ENCODE results near the gene TBC1D25. TPM values are rescaled to one million over a fixed set of nuclear protein-coding genes. Genes with fewer than 3 reads are reported as not detected.
"Not testable (repeated sequence)": the region's sequence is repeated elsewhere in the genome, so short reads cannot be mapped to it uniquely, and the experiment has no call there.

Gene TBC1D25
- total RNA-seq, 1 donor from 2014 or later: 14.6 TPM

DNA sequence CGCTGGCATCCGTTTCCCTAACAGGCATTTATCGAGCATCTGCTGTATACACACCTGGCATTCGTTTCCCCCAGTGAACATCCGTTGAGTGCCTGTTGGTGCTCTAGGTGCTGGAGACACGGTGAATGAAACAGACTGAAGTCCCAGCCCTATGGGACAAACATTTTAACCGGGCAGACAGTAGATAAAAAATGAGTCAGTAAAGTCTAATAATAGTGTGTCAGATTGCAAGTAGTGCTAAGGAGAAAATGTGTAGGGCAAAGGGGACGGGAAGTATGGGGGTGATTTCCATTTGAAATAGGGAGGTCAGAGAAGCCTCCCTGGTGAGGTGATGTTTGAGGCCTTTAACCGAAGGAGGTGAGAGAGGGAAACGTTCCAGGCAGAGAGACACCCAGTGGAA, 23.2 kb upstream of the TBC1D25 start:
- no peak for DNase-seq
- Histone ChIP-seq H3K4me1 (no peaks in the 10 kb centered on the region), H3K4me3 (no peak overlapping the region), H3K27me3 (no peaks in the 10 kb centered on the region), H3K27ac (no peak overlapping the region), H3K9me3 (no peaks in the 10 kb centered on the region), H3K36me3 (no peaks in the 10 kb centered on the region)
- intact Hi-C loops (cut with DNase I): no loop called here
- TF ChIP-seq, protein P1, sequence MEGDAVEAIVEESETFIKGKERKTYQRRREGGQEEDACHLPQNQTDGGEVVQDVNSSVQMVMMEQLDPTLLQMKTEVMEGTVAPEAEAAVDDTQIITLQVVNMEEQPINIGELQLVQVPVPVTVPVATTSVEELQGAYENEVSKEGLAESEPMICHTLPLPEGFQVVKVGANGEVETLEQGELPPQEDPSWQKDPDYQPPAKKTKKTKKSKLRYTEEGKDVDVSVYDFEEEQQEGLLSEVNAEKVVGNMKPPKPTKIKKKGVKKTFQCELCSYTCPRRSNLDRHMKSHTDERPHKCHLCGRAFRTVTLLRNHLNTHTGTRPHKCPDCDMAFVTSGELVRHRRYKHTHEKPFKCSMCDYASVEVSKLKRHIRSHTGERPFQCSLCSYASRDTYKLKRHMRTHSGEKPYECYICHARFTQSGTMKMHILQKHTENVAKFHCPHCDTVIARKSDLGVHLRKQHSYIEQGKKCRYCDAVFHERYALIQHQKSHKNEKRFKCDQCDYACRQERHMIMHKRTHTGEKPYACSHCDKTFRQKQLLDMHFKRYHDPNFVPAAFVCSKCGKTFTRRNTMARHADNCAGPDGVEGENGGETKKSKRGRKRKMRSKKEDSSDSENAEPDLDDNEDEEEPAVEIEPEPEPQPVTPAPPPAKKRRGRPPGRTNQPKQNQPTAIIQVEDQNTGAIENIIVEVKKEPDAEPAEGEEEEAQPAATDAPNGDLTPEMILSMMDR (IDR thresholded peaks at IDR 0.05): no peak
- no peak for ATAC-seq

DNA sequence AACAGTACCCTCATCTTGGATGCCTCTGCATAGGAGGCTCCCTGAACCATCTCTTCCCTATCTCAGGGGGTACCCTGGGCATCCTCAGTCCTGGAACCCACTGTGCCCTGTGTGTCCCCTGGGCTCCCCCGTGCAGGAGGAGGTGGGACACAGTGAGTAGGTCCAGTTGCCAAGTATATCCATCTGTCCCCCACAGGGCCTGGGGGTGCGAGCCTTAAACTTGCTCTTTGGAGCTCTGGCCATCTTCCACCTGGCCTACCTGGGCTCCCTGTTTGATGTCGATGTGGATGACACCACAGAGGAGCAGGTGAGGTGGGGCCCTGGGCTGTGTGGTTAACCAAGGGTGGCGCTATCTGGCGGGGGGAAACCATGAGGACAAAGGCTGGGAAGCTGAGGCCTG, 22.5 kb upstream of the TBC1D25 start:
- DNase-seq (no peak), ATAC-seq (no peak)
- Histone ChIP-seq H3K4me3 (no peak overlapping the region), H3K36me3 (no peaks in the 10 kb centered on the region), H3K4me1 (no peaks in the 10 kb centered on the region), H3K27me3 (no peaks in the 10 kb centered on the region), H3K9me3 (no peaks in the 10 kb centered on the region), H3K27ac (no peak overlapping the region)
- intact Hi-C loops (cut with DNase I): no loop called here
- TF ChIP-seq, protein P1 (IDR thresholded peaks at IDR 0.05): no peak

DNA sequence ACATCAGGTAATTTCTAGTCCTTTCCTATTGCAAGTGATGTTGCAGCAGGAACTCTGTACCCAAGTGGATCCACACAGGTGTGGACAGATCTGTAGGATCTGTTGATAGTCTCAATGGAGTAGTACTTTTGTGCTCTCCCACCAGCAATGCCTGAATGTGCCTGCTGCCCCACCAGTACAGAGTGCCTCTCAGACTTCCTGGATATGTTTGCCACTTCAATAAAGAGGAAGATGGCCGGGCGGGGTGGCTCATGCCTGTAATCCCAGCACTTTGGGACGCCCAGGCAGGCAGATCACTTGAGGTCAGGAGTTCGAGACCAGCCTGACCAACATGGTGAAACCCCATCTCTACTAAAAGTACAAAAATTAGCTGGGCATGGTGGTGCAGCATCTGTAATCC, 20.0 kb upstream of the TBC1D25 start:
- H3K9me3 ChIP-seq; H3K27ac ChIP-seq; H3K4me1 ChIP-seq; H3K4me3 ChIP-seq; DNase-seq; ATAC-seq; H3K36me3 ChIP-seq; H3K27me3 ChIP-seq; intact Hi-C loops (cut with DNase I): not testable (repeated sequence)

DNA sequence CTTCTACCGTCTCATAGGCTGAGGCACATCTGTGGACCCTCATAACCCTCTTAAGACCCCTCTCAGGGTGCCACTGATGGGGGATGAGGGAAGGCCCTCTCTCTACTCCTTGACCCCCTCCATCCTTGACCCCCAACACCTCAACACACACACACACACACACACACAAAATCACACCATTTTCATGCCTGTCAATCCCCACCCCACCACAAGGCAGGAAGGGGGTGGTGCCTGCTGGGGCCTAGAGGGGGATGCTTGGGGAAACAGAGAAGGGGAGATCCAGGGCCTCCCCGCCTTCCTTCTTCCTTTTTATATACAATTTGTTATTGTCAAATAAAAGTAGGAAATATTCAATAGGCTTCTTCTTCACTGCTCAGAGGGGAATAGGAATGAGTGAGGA, 19.1 kb upstream of the TBC1D25 start:
- H3K4me3 ChIP-seq: no peak overlapping the region
- intact Hi-C loops (cut with DNase I): no loop called here
- no peaks in the 10 kb centered on the region for H3K4me1 ChIP-seq
- no peaks in the 10 kb centered on the region for H3K36me3 ChIP-seq
- H3K27me3 ChIP-seq: no peaks in the 10 kb centered on the region
- no peak for ATAC-seq
- DNase-seq: no peak
- H3K27ac ChIP-seq: no peak overlapping the region
- TF ChIP-seq, protein P1 (IDR thresholded peaks at IDR 0.05): no peak
- H3K9me3 ChIP-seq: no peaks in the 10 kb centered on the region

DNA sequence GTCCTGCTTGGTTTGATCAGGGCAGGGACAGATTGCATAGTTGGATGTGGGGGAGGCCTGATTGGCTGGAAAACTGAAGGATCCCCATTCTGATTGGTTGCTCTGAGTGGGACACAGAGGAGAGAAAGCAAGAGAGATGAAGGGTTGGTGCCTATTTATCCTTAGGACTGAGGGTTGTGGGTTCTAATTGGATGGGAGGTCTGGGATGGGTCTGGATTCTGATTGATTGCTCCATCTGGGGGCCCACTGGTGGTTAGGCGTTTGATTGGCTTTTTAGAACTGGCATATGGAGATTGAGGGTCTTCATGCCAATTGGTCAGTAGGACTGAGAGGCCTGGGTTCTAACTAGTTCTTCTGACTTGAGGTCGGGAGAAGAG, 18.6 kb upstream of the TBC1D25 start:
- no peaks in the 10 kb centered on the region for H3K36me3 ChIP-seq
- H3K4me3 ChIP-seq: peak overlapping the region; percentile 56
- TF ChIP-seq, protein P1 (IDR thresholded peaks at IDR 0.05): no peak
- intact Hi-C loops (cut with DNase I): no loop called here
- no peaks in the 10 kb centered on the region for H3K9me3 ChIP-seq
- no peaks in the 10 kb centered on the region for H3K27me3 ChIP-seq
- DNase-seq (no peak), ATAC-seq (no peak)
- peak overlapping the region; percentile 70 for H3K27ac ChIP-seq
- no peaks in the 10 kb centered on the region for H3K4me1 ChIP-seq

DNA sequence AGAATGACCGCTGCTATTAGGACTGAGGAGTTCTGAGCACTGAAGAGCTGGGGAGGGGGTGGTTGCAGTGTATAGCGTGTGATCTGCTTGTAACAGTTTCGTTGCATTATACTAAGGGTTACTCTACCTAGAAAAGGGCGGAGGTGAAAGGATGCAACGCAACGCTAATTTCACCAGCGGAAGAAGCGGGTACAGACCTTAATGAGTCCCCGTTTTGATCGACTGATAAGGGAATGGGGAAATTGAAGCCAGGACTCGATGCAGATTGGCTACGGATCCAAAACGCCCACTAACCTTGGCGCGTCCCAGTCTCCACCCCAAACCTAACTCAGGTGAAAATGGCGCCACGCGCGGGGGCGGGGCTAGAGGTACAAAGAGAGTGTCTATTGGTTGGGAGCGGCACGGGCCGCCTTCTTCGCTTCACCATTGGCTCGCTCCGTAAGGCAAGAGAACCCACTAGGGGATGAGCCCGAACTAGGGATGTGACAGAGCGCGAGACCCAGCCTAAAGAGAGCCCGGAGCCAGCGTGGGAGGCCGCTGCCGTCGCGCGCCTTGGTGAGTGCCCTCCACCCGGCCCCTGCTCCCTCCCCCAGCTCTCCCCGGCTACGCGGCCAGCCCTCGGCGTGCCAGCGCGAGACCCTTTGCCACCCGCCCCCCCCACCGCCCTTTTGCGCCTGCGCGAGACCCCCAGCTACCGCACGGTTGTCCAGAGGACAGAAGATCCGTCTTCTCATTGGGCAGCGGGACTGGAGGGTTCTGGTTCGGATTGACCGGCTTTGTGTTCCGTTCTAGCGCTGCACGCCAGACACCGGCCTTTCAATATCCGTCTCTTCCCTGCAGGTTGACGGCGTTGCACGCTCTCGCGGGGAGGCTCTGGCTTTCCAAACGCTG, 17.9 kb upstream of the TBC1D25 start, which contains the start of gene EBP:
Gene EBP (plus strand): TSS at position 456 of the 891 bp plus-strand sequence. CDS start 1,964 bp downstream, outside the sequence.
- TF ChIP-seq, protein P1 (IDR thresholded peaks at IDR 0.05): no peak
- Histone ChIP-seq H3K27me3 (no peaks in the 10 kb centered on the region), H3K4me1 (no peaks in the 10 kb centered on the region), H3K4me3 (peak within 1 kb of the TSS; percentile 56), H3K27ac (peak within 1 kb of the TSS; percentile 70), H3K9me3 (no peaks in the 10 kb centered on the region), H3K36me3 (no peaks in the 10 kb centered on the region)
- DNase-seq: peak; percentile 96
- peak; percentile 100 for ATAC-seq
- intact Hi-C loops (cut with DNase I): no loop called here

Data from upper lobe of right lung (tissue), 1 donor.